Midbrain (tissue), 1 donor: ENCODE data around the gene NSMCE1.

ENCODE experiments used
- DNase-seq: peaks from one replicate; lab custom pipeline; 2025; lab: John Stamatoyannopoulos, UW

NSMCE1 gene

DNA sequence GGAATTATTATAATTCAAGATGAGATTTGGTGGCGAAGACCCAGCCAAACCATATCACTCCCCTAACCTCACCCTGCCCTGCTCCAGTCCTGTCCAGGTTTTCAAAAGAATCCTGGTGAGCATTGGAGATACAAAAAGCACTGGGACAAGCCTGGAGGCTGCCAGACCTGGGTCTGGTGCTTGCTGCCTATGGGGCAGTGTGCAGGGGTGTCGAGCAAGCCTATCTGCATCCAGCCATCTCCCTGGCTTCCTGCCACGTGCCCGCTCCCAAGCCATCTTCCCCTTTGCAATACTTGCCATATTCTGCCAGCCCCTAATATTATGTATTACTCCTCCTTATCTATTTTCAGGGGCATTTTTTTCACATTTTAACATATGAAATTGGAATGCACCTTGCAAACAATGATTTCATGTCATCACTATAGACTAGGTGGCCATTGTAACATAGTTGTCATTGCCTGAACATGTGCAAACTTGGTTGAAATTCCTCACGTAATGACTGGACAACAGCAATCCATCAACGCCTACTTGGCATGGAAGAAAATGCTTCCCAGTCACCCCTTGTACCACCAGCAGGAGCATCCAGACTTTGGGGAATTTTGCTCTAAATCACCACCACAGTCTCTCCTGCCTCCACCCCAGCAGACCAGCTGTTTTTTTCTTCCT, 73.4 kb downstream of the NSMCE1 start:
- DNase-seq, result no peak

DNA sequence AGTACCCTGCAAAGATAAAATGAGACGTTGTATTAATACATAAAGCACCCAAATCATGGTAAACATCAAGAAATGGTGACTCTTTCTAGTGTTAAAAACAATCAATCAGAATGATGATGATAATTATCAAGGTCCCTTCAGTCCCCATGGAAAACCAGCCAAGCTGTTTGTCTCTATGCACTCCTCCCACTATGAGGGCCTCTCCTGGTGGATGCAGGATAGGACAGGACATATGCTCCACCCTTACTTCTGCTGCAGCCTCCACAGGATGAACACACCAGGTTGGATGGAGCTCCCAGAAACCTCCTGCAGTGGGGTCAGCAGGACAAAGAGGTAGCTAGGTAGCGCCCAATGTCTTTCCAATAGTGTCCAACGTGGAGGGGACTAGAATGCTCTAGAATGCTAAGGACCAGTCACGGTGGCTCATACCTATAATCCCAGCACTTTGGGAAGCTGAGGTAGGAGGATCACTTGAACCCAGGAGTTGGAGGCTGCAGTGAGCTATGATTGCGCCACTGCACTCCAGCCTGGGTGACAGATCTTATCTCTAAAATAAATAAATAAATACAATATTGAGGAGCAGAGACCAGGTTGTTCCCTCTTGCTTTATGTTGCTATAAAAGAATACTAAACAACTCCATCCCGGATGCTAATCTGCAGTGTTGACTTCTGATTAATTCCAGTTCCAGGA, 75.1 kb downstream of the NSMCE1 start:
- no peak for DNase-seq

DNA sequence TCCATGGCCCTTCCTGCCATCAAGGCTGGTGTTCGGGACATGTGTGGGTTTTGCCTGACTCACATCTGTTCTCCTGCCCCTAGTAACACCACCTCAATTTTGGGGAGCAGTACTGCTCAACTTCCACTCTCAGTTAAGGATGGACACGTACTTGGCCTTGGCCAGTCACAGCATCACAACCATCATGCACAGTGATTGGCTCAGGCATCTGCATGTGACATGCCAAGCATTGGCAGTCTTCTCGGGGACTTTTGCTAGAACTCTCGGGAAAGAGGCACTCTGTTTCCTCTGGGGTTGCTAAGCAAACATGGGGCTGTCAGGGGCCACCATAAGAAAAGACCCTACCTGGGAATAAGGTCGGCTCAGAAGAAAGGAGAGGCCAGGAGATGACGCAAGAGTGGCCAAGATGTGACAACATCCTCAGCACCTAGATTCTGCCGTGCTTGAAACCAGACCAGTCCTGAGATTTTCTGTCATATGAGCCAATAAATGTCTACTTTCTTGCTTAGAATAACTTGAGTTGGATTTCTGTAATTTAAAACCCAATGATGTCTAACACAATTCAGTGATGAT, 77.1 kb downstream of the NSMCE1 start:
- no peak for DNase-seq

DNA sequence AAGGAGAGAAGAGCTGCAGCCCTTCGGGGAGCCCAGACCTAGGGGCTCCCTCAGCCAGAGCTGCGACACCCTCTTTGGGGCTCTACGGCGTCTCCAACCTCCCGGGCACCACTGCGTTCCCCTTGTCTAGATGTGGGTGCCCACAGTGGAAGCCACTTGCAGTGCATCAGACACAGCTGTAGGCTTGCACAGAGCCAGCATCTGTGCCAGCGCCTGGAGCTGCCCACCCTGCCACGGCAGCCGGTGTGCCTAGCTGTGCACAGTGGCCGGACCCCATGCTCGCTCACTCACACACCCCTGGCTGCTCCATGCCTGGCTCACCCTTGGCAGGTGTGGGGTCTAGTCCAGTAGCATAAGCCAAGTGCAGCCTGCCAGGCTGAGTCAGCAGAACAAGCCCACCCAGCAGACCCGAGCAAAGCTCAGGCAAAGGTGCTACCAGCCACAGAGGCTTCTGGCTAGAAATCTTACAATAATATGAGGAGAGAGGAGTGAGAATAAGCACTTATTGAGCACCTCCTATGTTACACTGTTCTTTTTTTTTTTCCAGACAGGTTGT, 78.2 kb downstream of the NSMCE1 start:
- no peak for DNase-seq

DNA sequence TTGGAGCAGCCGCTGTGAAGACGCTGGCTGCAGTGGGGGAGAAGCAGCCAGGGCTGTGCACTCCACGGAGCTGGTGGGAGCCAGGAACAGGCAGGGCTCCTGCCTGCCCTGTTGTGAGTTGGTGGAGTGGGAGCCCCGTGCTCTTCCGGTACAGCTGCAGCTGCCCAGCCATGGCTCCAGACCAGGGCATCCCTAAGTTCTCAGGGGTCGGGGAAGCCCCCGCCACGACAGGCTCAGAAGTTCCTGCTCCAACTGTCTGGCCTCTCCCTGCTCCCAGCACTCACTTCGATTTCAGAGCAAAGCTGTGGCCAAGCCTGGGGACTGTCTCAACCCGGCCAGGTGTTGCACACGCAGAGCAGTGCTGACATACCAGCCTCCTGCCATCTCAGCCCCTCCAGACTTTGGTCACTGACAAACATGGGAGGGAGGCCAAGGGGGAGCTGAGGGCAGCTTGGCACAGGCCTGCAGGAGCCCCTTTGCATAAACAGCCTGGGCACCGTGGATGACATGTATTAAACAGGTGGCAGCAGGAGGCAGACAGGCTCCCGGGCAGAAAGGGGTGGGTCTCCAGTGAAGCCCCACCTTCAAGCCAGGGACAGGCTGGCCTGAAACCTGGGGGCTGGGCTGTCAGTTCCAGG, 79.1 kb downstream of the NSMCE1 start:
- no peak for DNase-seq

DNA sequence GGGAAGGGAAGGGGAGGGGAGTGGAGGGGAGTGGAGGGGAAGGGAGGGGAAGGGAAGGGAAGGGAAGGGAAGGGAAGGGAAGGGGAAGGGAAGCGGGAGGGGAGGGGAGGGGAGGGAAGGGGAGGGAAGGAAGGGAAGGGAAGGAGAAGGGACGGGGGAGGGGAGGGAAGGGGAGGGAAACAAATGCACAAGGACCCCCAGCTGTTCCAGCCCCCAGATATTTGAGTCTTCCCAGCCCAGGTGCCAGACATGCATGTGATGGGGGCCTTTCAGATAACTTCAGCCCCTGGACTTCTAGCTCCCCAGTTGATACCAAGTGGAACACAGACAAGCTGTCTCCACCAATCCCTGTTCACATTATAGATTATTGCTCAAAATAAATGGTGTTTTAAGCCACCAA, 79.9 kb downstream of the NSMCE1 start:
- DNase-seq, result no peak

DNA sequence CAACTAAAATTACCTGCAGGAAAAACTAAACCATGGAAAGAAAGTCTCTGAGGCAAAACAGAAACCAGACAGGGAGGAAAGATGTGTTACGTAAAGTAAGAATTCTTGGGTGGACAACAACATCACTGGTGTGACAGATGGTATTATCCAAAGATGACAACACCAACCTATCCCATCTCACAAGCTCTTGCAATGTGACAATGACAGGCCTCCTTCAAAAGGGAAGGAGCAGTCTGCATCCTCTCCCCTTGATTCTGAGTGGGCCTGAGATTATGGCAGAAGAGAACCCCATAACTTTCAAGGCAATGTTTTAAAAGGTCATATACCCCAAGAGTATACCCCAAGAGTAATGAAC, 82.8 kb downstream of the NSMCE1 start:
- DNase-seq, result no peak

DNA sequence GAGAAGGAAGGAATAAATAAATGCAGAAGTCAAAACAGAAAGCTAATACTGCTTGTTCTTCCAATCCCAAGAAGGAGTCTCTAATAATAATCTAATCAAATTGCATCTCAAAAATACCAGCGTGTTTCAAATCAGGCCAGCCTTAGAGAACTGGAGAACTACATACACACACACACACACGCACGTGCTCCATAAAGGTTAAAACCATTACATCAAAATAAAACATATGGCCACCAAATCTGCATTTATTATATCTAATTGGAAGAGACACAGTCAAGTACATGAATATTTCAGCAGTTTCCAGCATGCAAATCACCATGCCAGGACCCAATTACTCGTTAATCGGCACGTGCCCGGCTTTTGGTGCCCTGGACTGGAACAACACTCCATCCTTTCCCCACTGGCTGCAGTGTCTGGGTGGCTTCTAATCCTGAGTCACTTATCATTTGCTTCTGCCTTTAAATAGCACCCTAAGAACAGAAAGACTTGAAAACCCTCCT, 85.6 kb downstream of the NSMCE1 start:
- DNase-seq, result no peak

DNA sequence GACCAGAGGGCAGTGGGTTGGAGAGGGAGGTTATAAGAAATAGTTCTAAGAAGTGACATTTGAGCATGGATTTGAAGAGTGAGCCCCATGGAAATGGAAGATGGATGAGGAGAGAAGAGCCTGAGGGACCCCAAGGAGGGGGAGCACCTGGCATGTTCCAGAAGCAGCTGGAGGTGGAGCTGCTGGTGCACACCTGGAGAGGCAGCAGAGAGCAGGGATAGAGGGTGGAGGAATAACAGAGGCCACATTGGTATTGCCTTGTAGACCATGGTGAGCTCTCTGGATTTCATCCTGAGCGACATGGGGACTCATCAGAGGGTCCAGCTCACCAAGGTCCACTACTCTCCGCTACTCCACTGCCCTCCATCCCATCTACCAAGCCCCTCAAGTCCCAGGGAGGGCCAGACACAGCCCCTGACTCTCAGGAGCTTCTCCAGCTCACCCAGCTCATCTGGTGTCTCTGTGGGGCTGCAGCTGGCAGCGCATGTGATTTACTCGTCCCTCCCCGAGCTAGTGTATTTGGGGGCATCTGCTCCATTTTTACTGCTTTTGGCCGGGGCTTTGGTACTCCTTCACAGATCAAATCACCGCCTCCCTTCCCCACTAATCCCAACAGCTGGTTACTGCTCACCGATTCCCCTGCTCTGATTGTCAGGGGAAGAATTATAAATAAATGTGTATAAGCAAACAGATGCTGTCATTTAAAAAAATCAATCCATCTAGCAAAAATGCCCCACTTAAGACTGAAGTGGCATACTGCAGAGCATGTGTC, 87.4 kb downstream of the NSMCE1 start:
- DNase-seq, result no peak

DNA sequence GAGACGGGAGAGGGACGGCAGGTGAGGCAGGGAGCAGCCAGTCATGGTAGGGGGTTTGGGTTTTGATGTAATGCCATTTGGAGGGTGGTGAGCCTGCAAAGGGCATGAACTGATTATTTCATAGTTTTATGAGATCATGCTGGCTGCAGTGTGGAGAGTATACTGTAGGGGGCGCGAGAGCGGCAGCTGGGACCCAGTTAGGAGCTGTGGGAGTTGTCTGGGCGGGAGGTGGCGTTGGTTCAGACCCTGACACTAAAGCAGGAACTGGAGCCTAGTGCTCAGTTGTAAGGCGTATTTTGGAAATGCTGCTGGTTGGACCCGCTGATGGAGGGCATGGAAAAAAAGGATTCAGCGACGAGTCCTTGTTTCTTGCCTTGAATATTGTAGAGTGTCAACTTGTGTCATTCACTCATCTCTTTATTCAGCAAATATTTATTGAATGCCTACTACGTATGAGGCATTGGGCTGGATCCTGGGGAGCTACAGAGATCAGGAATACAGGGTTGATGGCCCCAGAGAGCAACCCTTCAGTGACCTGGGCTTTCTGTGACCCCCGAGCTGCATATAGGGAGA, 89.0 kb downstream of the NSMCE1 start:
- peak; percentile 71 for DNase-seq

DNA sequence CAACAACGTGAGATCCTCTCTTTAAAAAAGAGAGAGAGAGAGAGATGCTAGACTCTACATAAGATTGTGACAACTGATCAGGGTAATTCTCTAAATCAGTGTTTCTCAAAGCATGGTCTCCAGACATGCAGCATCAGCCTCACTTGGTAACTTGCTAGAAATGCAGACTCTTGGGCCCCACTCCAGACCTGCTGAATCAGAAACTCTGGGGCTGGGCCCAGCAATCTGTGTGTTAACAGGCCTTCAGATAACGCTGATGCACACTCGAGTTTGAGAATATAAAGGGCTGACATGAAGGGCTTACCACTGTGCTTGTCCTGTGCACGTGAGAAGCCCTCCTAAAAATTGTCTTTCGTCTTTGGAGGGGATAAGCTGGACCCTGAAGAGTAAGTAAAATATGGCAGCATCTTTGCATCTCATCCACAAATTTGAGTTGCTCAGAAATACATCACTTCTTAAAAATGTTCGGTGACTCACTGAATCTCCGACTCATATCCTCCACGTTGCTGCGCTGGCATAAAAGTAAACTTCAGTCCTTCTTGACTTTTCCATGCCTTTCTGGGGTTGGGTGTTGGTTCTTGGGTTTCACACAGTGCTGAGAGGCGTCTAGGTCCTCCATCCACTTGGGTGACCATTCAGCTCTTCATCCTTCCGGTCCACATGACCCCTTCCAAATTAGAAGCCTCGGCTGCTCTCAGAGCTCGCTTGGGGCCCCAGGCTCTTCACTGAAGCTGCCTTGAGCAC, 91.4 kb downstream of the NSMCE1 start:
- no peak for DNase-seq

DNA sequence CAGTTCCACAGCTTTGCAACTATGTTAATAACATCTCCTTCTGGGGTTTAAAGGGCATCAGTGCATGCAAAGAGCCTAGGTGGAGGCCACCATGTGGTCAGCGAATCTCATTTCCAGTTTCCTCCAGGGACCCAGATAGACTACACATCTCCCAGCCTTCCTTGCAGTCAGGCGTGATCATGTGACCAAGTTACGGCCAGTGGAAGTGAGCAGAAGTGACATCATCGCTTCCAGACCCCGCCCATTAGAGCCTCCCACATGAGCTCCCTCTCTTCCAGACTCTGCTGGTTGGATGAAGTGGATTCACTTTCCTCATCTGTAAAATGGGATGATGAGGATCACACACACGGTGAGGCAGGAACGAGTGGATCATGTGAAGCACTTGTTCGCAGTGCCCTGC, 92.7 kb downstream of the NSMCE1 start:
- DNase-seq, result no peak
